IPS-18c (cell line): ENCODE results near the gene VMAC.

Experiments
- H3K4me3 ChIP-seq: 2 replicates; pipeline ENCODE4 v1.7.0; 2013; ENCODE audit warnings: low read depth, mild to moderate bottlenecking, low read length, moderate library complexity; ENCODE audit not compliant: insufficient read depth
- H3K9me3 ChIP-seq: one replicate; pipeline ENCODE4 v1.6.1; 2013; ENCODE audit warnings: mild to moderate bottlenecking, low read length, moderate library complexity; ENCODE audit not compliant: control insufficient read depth, insufficient read depth

Gene VMAC

DNA sequence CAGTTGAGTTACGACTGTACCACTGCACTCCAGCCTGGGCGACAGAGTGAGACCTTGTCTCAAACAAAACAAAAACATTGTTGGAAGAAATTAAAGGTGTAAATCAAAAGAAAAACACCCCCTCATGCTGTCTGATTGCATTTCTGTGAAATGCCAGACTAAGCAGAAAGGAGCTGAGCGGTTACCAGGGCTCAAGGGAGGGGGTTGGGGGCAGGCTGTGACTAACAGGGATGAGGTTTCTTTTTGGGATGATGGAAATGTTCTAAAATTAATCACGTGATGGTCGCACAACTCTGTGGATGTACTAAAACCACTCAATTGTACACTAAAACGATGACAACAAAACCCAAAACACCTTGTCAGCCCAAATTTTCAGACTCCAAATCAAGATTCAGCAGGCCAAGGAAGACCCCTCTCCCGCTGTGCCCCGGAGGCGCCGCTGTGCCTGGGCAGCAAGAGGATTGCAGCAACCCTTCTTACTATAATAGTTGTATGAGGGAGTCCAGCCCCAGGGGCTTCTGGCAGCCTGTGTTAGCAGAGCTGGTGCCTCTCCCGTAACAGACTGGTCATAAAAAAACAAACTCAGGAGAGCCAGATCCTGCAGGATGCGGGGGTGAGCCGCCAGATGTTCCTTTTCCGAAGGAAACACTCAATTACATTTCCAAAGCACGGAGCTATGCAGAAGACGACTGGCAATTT is 30.3 kb downstream of the VMAC start:
- Histone ChIP-seq H3K4me3 (no peak overlapping the region), H3K9me3 (no peaks in the 10 kb centered on the region)

DNA sequence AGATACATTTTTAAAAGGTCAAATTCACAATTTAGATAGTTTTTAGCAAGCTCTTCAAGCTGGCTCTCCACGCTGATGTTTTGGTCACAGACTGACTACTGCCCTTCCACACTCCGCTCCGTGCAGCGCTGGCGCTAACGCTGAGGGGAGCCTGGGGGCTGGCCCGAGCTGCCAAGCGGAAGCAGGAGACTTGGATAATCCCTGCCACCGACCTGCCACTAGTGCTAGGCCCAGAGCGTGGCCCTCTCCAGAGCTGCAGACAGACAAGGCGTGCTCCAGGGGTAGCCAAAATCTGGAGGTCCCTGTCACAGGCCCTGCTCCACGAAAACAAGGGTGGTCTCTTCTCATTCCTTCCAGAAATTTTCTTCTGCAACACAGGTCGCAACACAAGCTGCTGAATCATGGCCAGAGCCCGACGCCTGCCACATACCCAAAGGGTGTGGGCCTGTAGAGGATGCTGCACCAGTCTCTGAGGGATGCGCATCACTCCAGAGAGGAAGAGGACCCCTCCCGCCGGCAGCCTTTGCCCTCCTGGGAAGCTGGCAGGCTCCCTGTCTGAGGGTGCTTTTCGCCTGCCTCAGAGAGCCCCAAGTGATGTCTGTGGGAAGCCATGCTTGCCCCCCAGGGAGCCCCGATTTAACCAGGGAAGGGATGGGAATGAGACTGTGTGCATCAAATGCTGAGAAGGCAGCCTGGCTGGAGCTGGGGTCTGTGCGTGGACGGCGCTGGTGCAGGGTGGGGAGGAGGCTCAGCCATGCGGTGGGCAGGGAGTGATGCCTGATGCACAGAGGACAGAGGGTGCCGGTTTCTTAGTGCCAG is 31.0 kb downstream of the VMAC start:
- Histone ChIP-seq H3K4me3 (no peak overlapping the region), H3K9me3 (no peaks in the 10 kb centered on the region)

GRCh38 chr19:5936292-5936592 is 31.6 kb downstream of the VMAC start:
- H3K9me3 ChIP-seq = no peaks in the 10 kb centered on the region
- H3K4me3 ChIP-seq = no peak overlapping the region

GRCh38 chr19:5937550-5937949 is 32.9 kb downstream of the VMAC start:
- no peaks in the 10 kb centered on the region for H3K9me3 ChIP-seq

GRCh38 chr19:5940260-5941208 is 35.9 kb downstream of the VMAC start:
- Histone ChIP-seq H3K9me3 (peaks cover 3% of the 10 kb centered on the region), H3K4me3 (no peak overlapping the region)

More at GRCh38 chr19:5937550-5937949, 32.9 kb downstream of the VMAC start:
- no peak overlapping the region for H3K4me3 ChIP-seq

DNA sequence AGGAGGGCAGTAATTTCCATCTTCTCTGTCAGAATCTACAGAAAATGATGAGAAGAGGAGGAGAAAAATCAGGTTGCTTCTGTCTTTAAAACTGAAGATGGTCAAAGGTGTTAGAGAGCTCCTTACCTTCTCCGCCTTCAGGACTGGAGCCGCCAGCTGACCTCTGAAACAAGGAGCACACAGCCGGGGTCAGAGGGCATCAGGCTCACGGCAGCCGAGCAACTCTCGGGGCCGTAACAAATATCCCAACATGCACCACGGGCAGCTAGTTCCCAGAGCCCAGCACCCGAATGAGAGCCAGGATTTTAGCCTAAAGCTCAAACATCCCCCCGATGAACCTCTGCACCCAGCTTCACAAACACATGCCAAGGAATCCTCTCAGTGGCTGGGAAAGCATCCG is 37.0 kb downstream of the VMAC start:
- peaks cover 3% of the 10 kb centered on the region for H3K9me3 ChIP-seq
- no peak overlapping the region for H3K4me3 ChIP-seq

DNA sequence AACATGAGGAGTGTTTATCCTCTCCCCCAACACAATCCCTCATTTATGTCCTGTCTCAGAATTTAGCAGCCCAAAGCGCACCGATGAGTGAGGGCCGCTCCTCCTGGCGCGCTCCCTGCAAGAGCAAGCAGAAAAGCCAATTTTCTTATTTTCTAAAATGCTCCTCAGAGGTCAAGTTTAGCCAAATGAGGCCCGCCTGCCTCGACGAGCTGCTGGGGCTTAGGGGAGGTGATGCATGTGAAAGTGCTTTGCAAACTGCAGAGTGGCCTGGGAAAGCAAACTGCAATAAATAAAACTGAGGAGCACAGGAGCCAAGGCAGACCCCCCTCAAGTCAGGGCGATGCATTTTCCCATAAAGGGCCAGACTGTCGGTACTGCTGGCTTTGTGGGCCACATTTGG is 38.4 kb downstream of the VMAC start:
- no peak overlapping the region for H3K4me3 ChIP-seq
- peaks cover 3% of the 10 kb centered on the region for H3K9me3 ChIP-seq

GRCh38 chr19:5943623-5944022 is 39.0 kb downstream of the VMAC start:
- H3K9me3 ChIP-seq = peaks cover 3% of the 10 kb centered on the region
- H3K4me3 ChIP-seq = no peak overlapping the region

GRCh38 chr19:5947435-5947834 is 42.8 kb downstream of the VMAC start:
- H3K4me3 ChIP-seq = no peak overlapping the region
- H3K9me3 ChIP-seq = peaks cover 3% of the 10 kb centered on the region

DNA sequence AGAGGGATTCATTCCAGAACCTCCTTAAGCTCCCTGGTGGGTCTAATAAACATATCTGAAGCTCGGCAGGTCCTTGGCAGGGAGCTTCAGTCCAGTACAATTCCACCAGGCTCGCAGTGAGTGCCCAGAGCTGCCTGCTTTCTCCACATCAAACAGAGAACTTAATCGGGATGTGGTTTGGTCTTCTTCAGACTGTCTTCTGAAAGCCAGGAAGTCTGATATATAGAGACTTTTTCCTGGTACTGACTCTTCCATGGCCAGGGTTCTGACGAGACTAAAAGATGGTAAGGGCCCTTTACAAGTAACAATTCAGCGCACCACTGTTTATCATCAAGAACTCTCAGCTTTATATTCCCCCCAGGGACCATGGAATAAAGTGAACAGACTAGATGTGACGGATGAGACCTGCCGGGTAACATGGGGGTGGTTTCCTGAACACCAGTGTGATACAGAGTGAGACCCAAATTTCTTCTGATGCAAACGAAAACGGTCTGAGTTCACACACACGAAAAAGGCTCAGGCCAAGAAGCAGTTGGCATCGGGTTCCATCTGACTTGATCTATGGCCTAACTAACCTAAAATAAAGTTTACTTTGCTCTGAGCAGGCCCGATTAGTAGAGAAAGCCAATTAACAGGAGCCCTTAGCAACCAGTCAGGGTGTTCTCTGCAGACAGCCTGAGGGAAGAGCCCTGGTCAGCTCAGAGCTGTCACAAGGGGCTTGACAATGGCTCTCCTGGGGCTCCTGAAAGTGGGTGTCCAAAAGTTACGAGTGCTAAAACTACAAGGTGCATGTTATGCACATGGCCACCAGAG is 44.3 kb downstream of the VMAC start:
- Histone ChIP-seq H3K9me3 (peaks cover 3% of the 10 kb centered on the region), H3K4me3 (no peak overlapping the region; the same call in 1 of the 2 replicates)

- no peaks in the 10 kb centered on the region for H3K9me3 ChIP-seq
- no peak overlapping the region for H3K4me3 ChIP-seq
Measured at GRCh38 chr19:5949792-5950305, 45.2 kb downstream of the VMAC start.

- no peaks in the 10 kb centered on the region for H3K9me3 ChIP-seq
- H3K4me3 ChIP-seq = no peak overlapping the region
Measured at GRCh38 chr19:5950741-5951140, 46.1 kb downstream of the VMAC start.

DNA sequence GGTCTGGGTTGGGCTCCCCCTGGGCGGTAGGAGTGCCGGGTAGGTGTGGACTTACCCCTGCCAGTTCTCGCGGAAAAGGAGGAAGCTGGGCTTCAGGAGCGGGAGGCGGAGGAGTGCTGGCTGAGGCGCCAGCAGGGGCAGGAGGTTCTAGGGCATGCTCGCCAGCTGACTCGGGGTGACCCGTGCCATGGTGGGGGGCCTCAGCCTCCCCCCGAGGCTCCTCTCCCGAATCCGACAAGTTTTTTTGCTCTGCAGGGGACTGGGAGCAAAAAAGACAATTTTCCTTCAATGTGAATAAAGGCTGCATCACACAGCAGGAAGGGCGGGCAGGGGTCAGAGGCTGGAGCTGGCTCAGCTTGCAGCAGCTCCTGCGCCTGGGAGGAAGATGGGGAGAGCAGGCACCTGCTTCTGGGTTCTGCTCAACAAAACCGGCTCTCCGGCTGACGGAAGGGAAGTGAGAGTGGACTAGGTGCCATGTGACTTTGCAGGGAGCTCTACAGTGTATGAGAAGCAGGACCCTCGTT is 46.7 kb downstream of the VMAC start:
- no peak overlapping the region for H3K4me3 ChIP-seq
- no peaks in the 10 kb centered on the region for H3K9me3 ChIP-seq

DNA sequence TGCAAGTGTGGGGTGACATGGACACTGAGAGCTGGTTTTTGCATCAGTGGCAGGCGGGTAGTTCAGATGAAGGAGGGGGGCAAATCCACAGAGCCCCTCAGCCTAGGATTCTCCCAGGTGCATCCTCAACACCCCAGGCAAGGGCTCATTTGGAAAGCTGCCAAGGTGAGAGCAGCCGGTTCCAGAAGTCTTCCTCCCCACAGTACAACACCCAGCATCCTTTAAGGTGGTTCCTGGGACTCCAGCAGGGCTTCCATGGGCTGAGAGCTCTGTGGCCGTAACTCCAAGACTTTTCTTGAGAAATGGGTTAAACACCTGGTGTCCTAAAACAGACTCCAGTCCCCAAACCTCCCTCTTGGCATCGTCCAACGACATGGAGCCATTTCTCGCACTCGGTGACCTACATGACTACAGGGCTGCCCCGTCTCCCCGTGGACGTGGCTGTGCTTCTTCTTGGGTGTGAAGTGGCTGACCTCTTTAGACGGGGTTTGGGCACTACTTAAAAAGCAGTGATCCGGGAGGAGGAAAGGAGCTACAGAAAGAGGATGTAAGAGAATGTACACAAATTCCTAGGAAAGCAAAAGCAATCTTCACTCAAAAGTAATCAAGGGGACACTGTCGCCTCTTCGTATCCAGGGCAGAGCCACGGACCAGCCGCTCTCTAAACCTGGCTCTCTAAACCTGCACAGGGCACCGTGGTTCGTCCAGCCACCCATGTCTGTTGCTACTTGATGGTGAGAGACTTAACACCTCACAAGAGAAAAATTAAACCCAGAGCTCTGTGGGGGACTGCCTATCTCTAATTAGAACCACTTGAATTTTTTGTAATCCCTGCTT is 47.7 kb downstream of the VMAC start:
- Histone ChIP-seq H3K4me3 (no peak overlapping the region), H3K9me3 (no peaks in the 10 kb centered on the region)

DNA sequence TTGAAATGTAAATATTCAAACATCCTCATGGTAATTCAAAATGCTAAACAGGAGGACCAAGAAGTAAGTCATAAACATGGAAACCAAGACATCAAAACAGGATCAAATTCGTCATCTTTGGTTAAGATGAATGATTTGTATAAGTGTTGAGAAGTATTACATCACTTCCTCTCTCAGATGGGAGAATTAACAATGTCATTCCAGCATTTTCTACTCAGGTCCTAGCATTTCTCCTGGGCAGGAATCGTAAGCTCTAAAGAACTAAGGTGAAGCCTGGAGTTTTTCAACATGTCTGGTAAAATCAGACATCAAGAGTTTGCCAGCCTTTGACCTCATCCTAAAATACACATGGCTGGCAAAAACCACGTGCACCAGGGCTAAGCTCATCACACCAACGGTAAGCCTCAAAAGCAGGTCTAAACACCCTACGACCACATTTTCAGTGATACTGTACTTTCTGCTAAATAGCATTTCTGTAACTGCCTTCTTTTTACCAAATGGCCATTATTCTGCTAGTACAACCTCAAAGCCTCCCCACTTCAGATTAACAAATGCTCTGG is 48.4 kb downstream of the VMAC start:
- H3K4me3 ChIP-seq = no peak overlapping the region
- no peaks in the 10 kb centered on the region for H3K9me3 ChIP-seq
